HG02970 (cell line): ENCODE data around the gene SDK1.

Experiments used
- ATAC-seq: cut with Tn5 transposase; IDR thresholded peaks from one replicate; pipeline ENCODE4 v1.9.1; 2021; ENCODE audit warnings: mild to moderate bottlenecking, moderate library complexity, moderate number of reproducible peaks; ENCODE audit not compliant: unreplicated experiment, low FRiP score

The SDK1 gene

DNA sequence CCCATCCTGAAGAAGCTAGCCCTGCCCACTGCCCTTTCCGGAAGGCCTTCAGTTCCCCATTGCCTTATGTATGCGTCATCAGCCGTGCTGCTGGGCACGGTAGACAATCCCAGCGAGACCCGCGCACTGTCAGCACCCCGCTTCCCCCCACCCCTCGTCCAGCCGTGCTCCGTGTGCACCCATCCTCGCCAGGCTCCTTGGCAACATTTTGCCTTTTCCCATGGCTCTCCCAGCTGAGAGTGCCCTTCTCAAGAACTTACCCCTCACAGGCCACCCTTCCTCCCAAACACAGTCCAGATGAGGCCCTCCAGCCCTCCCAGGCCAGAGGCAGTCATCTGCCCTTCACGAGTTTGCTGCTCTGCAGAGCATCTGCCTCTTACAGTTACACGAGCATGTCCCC is 747.3 kb downstream of the SDK1 start:
- ATAC-seq: no peak

DNA sequence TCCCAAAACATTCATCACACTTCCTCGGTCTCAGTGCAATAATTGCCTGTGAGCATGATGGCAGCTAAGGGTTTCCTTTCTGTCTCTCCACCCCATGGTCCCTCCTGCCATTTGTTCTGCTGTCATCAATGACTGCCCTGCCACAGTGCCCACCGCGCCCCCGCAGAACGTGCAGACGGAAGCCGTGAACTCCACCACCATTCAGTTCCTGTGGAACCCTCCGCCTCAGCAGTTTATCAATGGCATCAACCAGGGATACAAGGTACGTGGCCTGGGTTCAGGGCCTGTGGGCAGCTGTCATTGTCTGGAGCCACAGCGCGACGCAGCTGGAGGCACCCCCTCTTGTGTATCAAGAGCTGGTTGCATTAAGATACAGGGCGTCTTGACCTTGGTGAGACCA is 748.1 kb downstream of the SDK1 start:
- no peak for ATAC-seq

DNA sequence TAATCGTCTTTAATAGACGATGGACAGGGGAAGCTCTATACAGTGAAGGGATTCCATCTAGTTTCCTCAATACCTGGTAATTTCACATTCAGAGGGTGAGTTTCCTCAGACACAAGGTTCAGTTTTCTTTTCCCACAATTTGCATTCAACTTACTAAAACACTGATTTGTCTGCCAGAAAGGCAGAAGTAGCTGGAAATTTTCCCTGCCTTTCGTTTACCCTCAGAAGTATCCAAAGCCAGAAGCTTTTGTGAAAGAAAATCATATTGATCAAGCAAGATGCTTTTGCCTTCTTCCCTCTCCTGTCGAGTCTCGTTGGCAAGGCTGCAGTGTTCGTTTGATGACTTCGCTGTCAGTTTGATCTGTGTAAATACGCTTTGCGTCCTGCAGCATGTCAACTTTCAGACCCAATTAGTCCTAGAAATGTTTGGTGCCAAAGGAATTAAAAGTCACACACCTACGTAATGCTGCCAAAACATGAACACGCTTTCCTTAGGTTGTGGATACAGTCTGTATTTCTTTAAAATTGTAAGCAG is 749.1 kb downstream of the SDK1 start:
- ATAC-seq: no peak

DNA sequence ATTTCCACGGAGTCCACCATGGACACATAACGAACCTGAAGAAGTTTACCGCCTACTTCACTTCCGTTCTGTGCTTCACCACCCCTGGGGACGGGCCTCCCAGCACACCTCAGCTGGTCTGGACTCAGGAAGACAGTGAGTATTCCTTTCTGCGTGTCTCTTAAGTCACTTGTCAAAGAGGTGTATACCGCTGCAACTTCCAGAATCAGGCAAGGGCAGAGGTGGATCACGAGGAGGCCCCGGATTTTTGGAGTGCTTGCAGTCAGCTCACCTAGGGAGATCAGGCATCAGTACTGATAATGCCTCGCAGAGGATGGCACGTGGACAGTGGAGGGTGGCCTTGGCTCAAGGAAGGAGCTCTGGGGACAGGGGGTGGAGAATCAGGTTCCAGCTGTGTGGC is 750.6 kb downstream of the SDK1 start:
- ATAC-seq: no peak

DNA sequence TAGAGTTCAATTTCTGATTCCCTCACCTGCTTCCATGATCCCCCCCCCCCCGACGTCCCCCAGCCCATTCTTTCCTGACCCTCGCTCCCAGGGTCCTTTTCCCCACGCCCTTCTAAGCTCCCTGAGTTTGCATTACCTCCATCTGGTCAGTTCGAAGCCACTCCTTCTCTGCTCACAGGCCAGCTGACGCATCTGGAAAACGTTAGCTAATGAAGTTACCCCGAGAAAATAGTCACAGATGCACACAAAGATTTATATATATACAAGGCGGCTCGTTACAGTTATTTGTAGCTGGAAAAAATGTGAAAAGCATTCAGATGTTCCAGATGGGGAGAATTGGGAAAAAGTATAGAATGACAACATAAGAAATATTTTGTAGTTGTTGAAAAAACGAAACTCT is 751.1 kb downstream of the SDK1 start:
- ATAC-seq: no peak

DNA sequence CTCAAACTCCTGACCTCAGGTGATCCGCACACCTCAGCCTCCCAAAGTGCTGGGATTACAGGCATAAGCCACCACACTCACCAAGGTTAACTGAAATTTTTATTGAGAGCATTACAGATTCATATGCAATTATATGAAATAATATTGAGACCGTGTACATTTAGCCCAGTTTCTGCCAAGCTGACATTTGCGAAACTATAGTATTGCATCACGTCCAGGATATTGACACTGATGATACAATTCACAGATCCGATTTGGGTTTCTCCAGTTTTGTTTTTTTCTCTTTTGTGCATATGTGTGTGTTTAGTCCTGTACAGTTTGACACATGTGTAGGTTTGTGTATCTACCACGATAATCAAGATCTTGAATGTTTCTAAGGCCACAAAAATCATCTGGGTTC is 753.1 kb downstream of the SDK1 start:
- ATAC-seq: no peak

DNA sequence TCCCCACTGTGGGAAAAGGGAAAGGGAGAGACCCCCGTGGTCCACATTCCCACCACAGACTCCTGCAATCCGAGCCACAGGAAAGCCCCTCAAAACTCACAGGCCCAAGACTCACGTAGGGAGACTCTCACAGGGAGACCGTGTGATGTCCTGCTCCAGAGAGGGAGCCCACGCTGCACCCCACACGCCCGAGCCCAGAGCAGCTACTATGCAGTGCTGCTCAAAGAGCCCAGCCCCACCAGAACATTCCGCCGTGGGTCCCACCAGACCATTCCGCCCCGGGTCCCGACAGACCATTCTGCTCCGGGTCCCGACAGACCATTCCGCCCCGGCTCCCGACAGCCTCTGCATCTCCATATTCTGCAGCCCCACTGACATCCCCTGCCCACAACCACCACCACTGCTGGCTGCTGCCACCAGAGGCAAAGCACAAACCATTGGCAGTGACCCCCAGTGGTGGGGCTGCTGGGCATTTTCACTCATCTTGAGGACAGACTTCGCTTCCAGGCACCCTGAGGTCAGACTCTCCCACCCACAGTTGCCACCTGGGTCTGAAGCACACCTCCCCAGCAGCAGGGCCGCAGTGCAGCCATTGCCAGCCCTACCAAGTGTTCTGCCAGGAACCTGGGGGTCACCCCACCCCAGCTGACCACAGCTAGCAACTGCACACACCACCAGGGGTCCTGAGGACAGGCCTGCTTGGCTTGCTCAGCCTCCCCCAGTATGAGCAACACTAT is 755.7 kb downstream of the SDK1 start:
- ATAC-seq: no peak

DNA sequence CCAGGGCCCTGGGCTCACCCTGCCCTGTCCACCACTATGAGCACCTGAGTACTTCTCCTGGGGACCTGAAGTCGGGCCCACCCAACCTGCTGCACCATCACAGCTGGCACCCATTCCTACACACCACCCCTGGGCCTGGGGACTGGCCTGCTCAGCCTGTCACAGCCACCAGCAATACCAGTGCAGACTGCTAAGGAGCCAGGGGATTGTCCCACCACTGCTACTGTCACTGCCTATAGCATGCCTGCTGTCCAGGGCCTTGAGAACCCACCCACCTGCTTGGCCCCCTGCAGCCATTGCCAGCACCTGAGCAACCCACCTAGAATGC is 756.2 kb downstream of the SDK1 start:
- ATAC-seq: no peak

DNA sequence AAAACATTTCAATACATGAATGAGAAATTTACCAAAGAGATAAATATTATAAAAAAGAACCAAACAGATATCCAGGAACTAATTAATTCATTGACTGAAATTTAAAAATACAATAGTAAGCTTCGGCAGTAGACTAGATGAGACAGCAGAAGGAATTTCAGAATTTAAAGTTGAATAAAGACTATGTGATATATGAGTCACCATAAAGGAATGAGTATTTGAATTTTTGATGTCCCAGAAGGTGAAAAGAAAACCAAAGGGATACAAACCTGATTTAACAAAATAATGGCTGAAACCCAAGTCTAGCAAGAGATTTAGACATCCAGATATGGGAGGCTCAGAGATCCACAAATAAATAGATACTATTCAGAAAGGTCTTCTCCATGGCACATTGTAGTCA is 757.1 kb downstream of the SDK1 start:
- no peak for ATAC-seq

DNA sequence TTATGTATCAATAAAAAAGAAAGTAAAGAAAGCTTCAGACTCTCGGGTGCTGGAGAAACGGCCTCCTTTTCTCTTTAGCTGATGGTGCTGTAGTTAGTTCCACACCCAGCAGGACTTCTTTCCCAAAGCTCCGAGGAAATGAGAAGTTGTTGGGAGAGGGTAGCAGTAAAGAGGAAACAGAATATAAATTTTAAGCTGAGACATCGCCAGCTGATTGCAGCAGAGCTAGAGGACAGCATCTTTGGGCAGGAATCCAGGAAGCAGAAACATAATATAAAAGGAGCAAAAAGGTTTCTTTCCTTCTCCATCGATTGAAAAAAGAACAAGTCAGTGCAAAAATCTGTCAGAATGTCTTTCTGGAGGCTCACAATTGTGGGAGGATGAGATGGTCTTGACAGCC is 764.1 kb downstream of the SDK1 start:
- ATAC-seq: no peak

DNA sequence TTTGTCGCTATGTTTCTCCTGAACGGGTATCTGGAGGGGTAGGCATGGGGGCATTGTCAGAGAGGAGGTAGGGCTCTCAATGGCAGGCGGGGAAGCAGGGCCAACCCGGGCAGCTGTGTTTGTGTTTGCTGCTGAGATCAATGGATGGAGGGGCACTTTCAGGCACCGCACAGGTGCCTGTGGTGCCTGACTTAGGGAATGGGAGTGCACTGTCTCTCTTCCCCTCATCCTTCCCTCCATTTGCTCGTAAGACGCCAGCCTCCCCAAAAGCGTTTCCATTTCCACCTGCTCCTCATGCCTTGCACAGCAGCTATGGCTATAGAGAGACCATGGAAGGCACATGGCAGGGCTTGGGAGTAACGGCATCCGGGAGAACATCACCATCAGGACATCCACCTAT is 765.2 kb downstream of the SDK1 start:
- no peak for ATAC-seq

DNA sequence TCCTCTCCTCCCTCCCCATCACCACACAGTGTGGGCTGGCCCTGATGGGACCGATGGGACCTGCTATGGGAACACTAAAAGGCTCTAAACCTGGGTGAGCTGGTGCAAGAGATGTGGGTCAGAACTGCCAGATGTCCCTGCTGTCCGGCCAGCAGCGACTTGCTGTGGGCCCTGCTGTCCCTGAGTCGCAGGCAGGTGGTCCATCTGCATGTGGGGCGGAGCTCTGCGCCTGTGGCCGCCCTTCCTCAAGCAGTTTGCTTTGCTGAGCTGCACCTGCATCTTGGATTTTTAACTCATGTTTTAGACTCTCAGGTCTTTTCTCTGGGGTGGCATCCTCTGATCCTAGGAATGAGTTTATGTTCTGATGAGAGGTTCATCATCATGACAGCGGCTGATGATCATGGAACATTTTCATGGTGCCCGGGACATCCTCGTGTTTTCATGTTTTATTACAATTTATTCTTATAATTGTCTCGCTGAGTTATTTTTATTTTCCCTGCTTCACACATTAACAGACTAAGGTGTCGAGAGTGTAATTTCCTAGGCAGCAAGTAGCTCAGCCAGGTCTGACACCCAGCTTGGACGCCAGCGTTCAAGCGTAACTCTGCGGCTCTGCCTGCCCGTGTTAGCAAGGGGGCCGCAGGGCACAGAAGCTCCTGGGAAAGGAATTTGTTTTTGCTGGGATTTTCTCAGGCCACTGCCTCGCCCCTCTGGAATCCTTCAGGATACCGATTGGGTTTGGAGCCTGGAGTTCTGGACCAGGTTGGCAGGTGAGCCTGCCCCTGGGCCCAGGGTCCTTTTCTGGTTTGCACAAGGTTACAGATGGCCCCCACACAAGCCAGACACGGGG is 765.8 kb downstream of the SDK1 start:
- ATAC-seq: no peak

DNA sequence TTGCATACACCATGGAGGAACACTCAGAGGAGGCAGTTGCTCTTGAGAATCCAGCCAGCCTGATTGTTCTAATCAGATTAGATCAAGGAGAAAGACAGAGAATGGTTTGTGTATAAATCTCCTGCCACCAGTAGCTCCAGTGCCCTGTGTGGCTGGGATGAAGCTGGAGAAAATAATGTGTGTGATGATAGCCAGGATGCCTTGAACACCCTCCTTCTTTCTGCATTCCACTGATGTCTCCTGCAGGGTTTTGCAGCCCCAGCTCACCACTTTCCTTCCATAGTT is 766.4 kb downstream of the SDK1 start:
- no peak for ATAC-seq

DNA sequence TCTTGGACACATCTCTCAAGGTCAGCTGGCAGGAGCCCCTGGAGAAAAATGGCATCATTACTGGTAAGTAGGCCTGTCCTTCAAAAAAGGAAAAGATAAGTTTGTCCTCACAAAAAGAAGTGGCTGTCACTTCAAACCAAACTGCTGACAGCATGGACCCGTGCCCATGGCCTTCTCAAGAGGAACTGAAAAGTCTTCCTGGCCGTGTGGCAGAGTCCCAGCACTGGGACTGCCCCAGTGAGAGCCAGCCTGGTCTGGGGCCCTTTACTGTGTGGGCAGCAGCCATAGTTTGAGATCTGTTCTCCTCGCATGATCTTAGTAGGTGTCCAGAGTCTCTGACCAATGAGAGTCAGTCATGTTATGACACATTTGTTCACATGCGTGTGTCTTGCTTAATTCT is 766.8 kb downstream of the SDK1 start:
- no peak for ATAC-seq

DNA sequence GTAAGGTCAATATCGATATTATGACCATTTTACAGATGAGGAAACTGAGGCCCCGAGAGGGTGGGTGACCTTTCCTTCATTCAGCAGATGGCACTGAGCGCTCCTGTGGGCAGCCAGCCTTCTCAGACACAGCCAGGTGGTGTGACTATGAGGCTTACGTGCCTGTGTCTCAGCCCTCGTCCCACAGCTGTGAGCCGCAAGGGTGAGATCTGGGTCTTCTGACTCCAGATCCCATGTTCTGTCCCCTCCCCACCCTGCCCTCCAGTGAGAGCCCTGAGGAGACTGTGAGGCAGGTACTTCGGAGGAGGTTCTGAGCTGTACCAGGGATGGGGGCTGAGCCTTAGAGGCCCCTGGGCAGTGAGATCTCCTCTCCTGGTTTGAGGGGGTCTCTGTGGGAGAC is 767.2 kb downstream of the SDK1 start:
- no peak for ATAC-seq

DNA sequence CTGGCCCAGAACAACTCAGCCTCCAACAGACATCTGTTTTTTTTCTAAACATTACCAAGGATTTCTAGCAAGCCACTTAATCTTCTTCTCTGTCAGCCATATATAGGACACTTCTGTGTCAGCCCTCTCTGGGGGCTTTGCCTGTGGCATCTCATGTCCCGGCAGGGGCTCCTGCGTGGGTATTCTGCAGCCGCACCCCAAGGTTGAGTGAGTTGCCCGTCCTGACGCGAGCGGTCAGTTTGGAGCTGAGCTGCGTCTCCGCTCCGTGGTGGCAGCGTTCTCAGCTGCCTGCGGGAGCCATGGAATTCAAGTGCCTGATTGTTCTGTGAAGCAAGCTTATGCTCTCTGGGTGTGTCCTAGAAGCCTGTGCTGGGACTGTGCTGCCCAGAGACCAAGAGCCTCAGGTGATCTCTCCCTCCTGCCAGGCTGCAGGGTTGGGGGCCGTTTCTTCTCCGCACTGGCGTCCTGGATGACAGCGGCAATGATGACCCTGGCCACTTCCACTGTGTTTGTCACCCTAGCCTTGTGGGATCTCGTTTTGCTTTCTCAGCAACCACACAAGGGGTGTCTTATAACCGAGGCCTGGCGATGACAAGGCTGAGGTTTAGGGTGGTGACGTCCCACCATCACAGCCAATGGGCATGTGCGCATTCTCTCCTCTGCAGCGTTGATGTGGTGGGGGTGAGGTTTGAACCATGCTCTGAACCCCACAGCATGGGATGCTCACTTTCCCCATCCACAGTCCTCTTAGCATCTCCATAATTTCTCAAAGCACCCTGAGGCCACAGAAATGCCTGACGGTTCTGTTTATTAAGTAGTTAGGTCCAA is 768.4 kb downstream of the SDK1 start:
- no peak for ATAC-seq

DNA sequence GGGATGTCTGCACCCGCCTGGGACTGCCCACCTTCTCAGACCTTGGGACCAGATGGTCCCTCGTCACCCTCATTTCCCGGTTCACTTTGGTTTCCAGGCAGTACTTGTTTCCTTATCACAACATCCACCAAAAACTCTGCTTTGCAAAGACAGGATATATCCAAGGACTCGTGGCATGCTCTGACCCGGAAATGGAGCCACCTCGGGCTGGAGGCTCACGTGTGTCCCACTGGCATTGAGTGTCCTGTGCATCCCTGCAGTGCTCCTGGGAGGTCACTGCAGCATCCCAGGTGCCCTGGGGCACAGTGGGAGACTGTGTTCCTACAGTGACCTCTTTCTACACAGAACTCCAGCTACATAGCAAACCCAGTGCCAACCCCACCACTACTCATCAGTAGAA is 769.2 kb downstream of the SDK1 start:
- no peak for ATAC-seq

DNA sequence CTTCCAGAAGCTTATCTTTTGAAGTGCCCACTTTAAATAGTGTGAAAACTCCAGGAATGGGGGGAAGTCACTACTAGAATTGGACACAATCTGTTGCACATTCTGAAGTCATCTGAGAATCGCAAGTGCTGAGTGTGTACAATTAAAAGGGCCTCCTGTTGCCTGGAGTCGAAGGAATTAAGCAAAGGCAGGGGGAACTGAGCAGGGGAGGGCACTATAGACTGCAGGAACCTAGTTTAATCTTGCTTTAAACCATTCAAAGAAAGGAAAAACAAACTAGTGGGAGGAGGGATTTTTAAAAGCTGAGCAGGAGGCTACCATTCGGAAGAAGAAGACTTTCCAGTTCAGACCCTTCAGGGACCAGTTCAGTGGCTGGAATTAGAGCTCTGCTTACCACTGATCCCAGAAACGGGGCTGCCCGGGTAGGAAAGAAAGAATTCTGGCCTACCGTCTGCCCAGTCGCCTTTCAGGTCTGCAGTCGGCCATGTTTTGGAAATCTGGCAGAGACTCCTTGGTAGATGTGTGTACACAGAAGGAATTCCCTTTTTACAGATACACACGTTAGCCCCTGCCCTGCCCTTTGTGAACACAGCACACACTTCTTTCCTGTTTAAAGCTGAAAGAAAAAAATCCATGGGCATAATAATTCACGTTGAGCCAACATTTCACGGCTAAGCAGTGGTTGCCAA is 770.5 kb downstream of the SDK1 start:
- ATAC-seq: no peak

DNA sequence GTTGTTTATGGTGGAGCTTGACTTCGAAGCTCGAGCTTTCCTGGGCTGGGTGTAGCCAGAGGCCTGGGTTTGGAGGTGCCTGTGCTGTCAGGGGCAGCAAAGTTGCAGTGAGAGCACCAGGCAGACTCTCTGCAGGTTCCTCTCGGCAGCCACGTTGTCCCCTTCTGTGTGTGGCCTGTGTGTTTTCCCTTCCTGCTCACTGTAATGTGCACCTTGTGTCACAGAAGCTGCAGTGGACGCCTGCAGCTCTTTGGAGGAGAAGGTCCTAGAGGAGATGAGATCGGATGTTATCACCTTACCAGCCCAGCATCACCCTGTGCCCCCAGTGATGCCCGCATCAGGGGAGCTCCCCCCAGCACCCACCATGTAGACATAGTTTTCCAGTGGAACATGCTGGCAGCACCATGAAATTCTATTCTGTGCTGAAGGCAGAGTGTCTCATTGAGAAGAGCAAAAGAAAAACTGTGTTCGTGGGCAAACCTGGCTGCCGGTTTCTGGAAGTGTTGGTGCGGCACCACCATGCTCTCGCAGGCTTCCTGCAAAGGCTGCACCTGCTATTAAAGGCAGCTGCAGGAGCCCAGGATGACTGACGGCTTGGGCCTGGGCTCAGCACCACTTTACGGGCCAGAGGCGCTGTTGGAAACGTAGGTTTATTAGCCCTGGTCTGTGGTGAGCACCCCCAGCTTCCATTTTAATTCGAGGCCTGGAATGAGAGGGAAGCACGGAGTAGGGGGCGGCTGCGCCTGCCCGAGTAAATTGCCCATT is 771.3 kb downstream of the SDK1 start:
- no peak for ATAC-seq

DNA sequence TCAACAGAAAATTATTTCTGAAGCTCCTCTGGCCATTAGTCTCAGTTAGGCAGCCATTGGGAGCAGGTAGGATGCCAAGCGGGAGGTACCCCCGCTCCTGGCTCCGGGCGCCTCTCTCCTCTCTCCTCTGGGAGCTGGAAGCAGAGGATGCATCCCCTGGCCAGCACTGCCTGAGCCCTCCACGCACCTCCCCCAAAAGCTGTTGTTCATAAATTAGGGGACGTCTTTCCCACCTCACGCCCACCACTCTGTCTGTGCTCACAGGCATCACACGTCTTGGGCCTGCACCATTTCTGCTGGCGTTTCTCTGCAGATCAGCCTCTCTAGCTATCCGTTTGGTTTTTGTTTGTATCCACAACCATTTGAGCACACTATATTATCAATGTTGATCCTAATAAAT is 772.0 kb downstream of the SDK1 start:
- no peak for ATAC-seq
